GM12878 (cell line): ENCODE measurements around the gene RABL3.

ENCODE experiments used
- ZNF384 ChIP-seq: IDR thresholded peaks from 2 replicates; pipeline ENCODE4 v1.6.1; 2012; ENCODE audit warnings: low read depth, mild to moderate bottlenecking, low read length, improper control_type of control experiment, borderline replicate concordance
- TF ChIP-seq, protein P1 (sequence below): fragments of 450-650 bp; IDR thresholded peaks from 2 replicates; pipeline ENCODE4 v1.6.1; 2017; ENCODE audit warnings: mild to moderate bottlenecking

DNA sequence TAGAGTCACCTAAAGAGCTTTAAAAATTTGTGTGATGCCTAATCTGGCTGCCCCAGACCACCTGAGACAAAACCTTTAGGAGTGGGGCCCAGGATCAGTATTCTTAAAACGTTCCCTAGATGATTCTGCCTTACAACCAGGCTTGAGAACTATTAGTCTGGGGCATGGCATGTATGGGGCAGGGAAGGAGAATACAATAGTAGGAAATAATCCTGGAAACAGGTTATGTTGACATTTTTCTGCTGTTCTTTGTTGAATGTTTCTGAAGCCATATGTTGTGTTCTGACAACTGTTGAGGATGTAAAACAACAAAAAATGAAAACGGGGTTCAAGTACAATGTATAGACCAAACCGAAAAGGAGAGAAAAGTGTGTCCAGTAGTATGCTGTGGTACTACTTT, 3.1 kb upstream of the RABL3 start:
- TF ChIP-seq, protein P1, sequence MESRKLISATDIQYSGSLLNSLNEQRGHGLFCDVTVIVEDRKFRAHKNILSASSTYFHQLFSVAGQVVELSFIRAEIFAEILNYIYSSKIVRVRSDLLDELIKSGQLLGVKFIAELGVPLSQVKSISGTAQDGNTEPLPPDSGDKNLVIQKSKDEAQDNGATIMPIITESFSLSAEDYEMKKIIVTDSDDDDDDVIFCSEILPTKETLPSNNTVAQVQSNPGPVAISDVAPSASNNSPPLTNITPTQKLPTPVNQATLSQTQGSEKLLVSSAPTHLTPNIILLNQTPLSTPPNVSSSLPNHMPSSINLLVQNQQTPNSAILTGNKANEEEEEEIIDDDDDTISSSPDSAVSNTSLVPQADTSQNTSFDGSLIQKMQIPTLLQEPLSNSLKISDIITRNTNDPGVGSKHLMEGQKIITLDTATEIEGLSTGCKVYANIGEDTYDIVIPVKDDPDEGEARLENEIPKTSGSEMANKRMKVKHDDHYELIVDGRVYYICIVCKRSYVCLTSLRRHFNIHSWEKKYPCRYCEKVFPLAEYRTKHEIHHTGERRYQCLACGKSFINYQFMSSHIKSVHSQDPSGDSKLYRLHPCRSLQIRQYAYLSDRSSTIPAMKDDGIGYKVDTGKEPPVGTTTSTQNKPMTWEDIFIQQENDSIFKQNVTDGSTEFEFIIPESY = no peak
- TF ChIP-seq ZNF384 = no peak
